Muscle of arm (tissue), 12 donors: ENCODE measurements around the gene RNF215. TPM values are rescaled to one million over a fixed set of nuclear protein-coding genes. Genes with fewer than 3 reads are reported as not detected.
"Not testable (repeated sequence)": the region's sequence is repeated elsewhere in the genome, so short reads cannot be mapped to it uniquely, and the experiment has no call there.

ENCODE experiments used
- DNase-seq: peaks from one replicate; pipeline ENCODE4 v3.0.0-alpha.2; 2013
- polyA plus RNA-seq, 12 donors: library from polyadenylated mRNA; unstranded; fragments of 120-200 nt; gene quantifications; one replicate each; pipeline ENCODE4 v1.2.1, GENCODE V29; 2013; ENCODE audit not compliant: insufficient read length in 12 of 12

RNF215 gene
- polyA plus RNA-seq, 12 donors: 5.4 to 297 (median 11.3) TPM

GRCh38 chr22:30370641-30371230 lies 16.5 kb downstream of the RNF215 start:
- no peak for DNase-seq

- no peak for DNase-seq
These were observed 18.8 kb downstream of the RNF215 start for GRCh38 chr22:30368420-30368819.

DNA sequence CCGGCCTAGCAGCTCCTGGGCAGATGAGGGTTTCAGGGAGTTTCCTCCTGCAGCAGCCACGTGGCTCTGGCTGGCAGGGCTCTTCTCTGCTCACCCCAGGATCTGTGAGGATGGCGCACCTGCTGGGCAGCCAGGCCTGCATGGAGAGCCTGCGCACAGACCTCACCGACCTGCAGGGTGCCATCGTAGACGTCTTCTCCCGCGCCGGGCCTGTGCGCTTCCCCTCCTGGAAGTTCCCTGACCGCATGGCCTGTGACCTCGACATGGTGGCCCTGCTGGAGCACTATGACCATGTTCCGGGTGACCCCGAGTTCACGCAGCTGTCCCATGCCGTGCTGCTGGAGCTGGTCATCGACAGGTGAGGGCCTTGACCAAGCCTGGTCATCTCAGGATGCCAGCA lies 21.3 kb downstream of the RNF215 start:
- DNase-seq: no peak

- DNase-seq: no peak
These were observed 24.4 kb downstream of the RNF215 start for GRCh38 chr22:30362651-30363281.

DNA sequence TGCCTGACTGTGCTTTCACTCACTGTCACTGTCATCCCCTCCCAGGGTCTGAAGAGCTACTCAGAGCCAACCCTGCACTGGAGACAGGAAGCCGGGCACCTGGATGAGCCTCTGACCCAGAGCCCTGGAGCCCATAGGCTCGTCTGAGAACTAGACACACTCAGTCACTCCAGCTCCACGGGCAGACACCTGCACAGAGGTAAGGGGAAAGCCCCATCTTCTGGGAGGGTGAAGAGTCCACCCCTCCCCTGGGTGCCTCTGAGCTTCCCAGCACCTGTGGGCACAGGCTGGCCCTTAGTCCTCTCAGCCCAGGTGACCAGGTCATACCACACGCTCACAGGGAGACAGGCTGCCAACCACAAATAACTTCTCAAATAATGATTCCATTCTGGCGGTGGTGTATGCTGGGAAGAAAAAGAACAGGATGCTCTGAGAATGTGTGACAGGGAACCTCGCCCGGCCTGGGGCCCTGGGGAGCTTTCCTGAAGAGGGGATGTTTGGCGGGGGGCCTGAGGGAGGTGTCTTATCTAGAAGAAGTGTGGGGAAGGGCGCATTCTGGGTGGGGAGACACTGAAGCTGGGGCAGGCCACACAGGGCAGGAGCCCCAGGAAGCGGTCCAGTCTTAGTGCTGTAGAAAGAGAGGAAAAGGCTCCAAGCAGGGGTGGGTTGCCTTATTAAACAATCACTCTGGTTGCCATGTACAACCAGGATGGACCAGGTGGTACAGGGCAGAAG lies 25.1 kb downstream of the RNF215 start:
- no peak for DNase-seq

- DNase-seq: no peak
These were observed 28.7 kb downstream of the RNF215 start for GRCh38 chr22:30358541-30358940.

GRCh38 chr22:30357650-30358215 lies 29.5 kb downstream of the RNF215 start:
- DNase-seq: no peak

- DNase-seq: no peak
These were observed 30.0 kb downstream of the RNF215 start for GRCh38 chr22:30357236-30357570.

DNA sequence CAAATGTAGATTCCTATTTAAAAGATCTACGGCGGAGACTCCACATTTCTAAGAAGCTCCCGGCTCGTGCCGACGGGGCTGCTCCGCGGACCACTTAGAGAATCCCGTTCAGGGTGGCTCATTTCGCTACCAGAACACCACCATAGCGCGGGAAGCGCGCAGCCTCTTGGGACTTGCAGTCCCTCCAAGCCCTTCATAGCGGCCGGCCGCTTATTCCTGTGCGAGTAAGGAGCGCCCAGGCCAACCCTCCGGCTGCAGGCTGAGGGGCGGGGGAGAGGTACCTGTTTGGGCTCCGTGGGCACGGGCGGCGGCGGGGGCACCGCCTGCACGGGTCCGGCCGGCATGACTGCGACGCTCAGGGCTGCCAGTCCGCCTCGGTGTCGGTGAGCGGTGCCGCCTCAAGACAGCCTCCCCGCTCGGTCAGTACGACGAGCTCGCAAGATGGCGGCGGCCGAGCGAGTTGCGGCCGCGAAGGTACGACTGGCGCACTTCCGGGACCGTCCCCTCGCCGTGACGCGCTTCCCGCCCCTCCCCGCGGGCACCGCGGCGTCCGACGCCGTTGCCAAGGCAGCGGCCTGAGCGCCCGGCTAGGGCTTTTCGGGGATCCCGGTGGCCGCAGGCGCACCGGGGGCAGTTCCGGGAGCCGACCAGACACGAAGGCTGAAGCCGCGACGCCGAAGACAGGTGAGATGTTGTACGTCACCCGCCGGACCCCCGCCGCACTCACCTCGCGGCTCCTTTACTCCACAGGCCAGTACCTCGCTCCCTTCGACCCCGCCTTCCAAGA lies 30.6 kb downstream of the RNF215 start, which contains the start of the genes CCDC157 and SF3A1:
TSS of gene CCDC157 (plus strand) at position 559 of the 787 bp plus-strand sequence. CDS start 8,994 bp downstream, outside the sequence.
TSS of gene SF3A1 (minus strand) at position 446 of the 787 bp plus-strand sequence. CDS start at position 344, 102 bp downstream.
- DNase-seq: peak; percentile 93

DNA sequence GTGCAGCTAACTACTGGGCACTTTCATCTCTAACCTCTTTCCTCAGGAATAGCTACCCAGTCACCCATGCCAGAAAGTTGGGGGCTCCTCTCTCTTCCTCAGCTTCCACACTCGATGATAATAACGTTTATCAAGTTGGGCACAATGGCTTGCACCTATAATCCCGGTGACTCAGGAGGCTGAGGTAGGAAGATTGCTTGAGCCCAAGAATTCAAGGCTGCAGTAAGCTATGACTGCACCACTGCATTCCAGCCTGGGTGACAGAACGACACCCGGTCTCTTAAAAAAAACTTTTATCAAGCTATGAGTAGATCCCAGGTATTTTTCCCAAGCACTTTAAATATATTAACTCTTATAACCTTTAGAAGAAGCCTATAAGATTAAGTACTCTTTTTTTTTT lies 32.6 kb downstream of the RNF215 start:
- DNase-seq: no peak

- no peak for DNase-seq
These were observed 36.0 kb downstream of the RNF215 start for GRCh38 chr22:30351226-30351625.

DNA sequence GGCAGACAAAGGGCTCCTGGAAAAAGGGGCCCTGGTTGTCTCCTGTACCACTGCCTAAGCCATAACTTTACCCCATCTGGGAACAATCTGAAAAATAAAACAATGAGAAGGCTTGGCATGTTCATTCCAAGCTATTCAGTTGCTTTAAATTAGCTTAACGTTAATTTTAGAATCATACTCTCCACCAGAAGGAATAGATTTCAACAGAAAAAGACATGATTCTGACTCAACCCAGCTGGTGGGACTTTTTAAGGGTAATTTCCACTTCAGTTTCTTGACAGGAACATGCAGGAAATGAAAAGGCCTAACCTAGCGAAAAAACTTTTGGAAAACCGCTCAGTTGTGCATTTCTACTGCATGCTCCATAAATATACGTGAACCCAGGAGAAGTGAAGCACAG lies 38.4 kb downstream of the RNF215 start:
- DNase-seq: no peak

DNA sequence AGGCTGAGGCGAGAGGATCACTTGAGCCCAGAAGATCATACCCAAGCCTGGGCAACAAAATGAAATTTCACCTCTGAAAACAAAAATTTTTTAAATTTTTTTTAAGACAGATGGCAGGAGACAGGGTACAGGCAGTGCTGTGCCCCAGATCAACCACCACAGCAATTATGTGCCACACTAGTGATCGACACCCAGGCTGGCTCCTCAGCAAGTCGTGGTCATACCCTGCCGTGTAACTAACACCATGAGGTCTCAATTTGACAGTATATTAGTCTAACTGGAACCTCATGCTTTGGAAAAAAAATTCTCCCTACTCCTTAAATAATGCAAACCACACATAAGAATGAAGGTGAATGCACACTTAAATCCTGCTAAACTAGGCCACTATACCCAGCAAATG lies 38.8 kb downstream of the RNF215 start:
- no peak for DNase-seq

DNA sequence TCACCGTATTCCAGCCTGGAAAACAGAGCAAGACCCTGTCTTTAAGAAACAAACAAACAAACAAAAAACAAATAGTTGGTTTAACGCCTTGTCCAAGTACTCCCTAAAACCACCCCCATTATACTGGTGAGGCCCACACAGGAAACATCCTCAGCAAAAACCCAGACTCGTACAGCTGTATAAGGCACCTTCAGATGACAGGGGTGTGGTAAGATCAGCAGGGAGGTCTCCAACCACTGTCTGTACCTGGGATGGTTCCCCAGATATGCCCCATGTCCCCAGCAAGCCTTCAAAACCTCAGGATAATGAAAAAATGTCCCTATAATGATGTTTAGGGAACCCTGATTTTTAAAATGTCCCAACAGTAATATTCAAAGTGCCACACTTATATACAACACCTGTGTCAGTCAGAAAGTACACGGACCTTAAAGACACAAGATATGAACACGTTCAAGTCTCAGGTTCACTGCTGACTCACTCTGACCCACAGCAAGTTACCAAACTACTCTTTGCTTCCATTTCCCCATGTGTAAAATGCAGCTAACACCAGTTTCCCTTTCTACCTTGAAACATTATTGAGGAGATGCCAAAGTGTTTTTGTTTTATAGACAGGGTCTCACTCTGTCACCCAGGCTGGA lies 39.8 kb downstream of the RNF215 start:
- no peak for DNase-seq

DNA sequence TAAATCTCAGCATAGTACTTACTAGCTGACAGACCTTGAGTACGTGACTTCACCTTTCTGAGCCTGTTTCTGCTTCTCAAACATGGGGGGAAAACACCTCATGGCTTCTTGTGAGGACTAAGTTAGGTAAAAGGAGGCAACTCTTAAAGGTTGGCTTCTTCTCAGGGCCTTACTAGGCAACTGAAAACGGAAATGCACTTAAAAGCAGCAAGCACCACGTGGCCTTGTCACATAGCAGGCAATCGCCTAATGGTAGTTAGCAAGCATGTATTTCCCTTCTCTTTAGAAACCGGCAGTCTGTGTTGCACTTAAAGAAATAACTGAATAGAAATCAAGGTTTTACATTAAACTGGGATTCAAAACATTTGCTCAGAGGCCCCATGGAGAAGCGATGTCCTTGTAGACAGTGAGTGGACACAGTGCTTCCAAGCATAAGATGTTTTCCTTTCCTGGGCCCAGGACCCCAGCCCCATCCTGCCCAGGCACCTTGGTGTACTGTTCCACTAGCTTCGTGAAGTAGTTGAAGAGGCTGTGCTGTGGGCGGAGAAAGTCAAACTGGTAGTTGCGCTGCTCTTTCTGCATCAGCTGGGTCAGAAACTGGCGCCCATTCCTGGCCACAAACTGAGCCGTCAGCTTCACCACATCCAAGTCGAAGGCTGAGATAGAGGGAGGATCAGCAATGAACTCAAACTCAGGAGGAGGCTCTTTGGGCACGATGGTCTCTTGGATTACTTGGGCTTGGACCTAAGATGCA lies 42.6 kb downstream of the RNF215 start:
- no peak for DNase-seq

DNA sequence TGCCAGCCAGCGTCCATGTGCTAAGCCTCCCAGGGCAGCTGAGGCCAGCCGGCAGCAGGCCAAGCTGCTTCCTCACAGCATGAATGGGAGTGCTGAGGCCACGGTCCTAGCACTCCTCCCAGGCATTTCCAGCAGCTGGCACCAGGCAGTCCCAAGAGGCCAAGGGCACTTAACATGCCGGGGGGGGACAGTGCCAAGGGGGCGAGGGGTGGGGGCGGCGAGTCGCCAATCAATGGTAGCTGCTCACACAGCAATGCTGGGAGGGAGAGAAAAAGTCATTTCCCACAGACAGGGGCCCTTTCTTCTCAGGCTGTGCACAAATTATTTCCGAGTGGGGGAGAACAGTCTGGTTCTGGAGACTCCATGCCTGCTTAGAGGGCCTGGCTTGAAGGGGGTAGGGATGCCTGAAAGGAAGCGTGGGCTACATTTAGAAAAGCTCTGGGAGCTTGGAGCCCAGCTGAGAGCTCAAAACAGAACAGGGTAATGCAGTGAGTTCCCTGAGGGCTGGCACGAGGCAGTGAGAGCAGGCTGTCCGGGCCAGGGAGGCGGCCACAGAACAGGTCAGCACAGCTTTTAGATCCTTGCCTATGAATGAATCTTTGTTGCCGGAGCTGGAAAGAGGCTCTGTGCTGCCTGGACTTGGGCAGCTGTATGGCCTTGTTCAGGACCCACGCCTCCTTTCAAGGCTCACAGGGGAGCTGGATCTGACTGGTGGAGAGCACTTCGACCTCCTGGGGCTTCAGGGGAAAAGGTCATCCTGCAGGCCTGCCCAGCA lies 46.1 kb downstream of the RNF215 start:
- DNase-seq: peak; percentile 46

DNA sequence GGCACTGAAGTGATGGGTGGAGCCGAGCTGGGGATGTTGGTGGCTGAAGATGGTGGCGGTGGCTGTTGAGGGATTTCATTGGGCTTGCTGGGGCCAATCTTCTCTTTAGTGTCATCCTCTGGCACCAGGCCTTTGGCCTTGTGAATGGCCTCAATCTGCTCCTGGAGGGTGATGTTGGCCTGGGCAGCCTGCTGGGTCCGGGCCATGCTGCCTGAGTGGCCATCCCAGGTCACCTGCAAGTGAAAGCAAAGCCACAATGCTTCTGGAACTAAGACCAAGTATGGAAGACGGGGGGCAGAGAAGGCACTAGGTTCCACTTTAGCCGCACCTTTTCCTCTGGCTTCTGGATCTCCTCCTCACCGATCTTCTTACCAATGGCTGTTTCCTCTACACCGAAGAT lies 48.4 kb downstream of the RNF215 start:
- DNase-seq: no peak

GRCh38 chr22:30338341-30338740 lies 48.9 kb downstream of the RNF215 start:
- DNase-seq: not testable (repeated sequence)

- DNase-seq: no peak
These were observed 49.8 kb downstream of the RNF215 start for GRCh38 chr22:30337461-30337778.
